ENCODE measurements around the gene TMC7. TPM values are rescaled to one million over a fixed set of nuclear protein-coding genes. Genes with fewer than 3 reads are reported as not detected.

The TMC7 gene
- 0.15 and 0.34 TPM in 2 replicates for total RNA-seq

DNA sequence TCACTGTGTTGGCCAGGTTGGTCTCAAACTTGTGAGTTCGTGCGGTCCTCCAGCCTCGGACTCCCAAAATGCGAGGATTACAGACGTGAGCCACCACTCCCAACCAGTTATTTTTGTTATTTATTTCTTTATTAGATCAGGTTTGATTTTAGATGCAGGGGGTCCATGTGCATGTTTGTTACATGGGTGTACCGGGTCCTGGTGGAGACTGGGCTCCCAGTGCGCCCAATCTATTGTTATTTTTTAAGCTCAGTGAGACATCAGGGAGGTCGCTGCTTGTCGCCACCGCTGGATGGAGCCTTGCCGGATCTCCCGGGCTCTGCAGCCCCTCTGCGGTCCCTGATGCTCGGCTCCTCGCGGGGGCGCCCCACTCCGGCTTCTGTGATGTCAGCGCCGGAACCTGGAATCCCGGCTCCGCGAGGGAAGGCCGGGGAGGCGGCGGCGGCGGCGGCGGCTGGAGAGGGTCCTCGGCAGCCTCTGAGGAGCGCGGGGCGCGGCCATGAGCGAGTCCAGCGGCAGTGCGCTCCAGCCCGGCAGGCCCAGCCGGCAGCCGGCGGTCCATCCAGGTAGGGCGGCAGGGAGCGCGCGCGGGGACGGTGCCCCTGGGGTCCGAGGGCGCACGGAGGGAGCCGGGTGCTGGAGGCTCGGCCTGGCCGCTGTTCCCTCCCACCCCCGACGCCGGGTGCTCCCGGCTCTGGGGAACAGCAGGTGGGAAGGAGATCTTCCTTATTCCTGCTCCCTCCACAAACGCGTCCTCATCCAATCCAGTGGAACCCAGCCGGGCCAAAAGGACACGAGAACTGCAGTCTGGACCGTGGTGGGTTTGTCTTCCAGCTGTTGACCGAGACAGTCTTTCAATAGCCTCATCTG is at the start of gene TMC7:
TSS of gene TMC7 (plus strand) at position 370 of the 870 bp plus-strand sequence. CDS start at position 500, 130 bp downstream.

DNA sequence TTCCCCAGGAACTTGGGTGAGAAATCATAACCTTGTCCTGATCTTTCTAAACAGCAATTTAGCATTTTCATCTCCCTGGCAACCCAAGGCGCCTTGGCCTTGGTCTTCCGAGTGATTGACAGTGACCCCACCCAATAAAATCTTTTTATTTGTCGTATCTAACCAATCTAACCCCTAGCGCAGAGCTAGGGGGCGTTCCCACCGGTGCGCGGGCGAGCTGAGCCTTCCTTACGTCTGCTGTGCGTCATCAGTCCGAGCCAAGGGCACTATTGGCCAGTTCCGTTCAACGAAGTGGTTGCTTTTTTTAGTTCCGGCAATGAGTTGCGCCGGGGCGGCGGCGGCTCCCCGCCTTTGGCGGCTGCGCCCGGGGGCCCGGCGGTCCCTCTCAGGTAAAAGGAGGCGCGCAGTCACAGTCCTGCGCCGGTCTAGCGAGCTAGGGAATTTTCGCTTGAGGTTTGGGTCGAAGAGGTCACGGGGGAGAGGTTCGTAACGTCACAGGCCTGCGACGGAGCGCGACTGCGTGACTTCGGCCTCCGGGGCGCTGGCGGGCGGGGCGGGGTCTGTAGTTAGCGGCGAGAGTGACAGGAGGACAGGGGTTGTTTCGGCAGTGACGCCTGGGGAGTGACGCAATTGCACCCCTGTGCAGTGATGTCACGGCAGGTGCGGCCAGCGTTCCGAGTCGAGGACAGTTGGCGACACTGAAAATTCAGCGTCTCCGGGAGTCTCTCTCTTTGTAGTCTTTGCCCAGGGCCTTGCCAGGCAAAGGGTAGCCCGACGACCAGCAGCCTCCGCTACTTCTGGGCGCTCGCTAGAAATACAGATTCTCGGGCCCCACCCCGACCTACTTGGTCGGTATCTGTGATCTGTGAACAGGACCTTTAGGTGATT is 83.9 kb downstream of the TMC7 start, which contains the start of gene COQ7:
TSS of gene COQ7 (plus strand) at position 266 of the 888 bp plus-strand sequence. CDS start at position 317, 51 bp downstream.

Other genes starting within 250 kb of the TMC7 start
- gene RPS15A, start 193.6 kb upstream of the TMC7 start, total RNA-seq = 2,523 and 2,802 TPM in 2 replicates
- gene ARL6IP1, start 182.4 kb upstream of the TMC7 start, total RNA-seq = 309 and 311 TPM in 2 replicates
- gene SMG1, start 57.5 kb upstream of the TMC7 start, total RNA-seq = 12.3 and 16.1 TPM in 2 replicates
- gene COQ7, start 83.7 kb downstream of the TMC7 start, total RNA-seq = 6.9 and 16.8 TPM in 2 replicates
- 14.4 and 18.8 TPM in 2 replicates for gene ITPRIPL2, start 130.0 kb downstream of the TMC7 start, total RNA-seq
- gene SYT17, start 184.3 kb downstream of the TMC7 start, total RNA-seq = 0.30 and 0.84 TPM in 2 replicates